ENCODE results near the gene MRPL36.
"Not testable (repeated sequence)": the region's sequence is repeated elsewhere in the genome, so short reads cannot be mapped to it uniquely, and the experiment has no call there.

Gene MRPL36

GRCh38 chr5:1799602-1800471 is at the start of gene MRPL36:
Gene MRPL36, minus strand, starts transcription at chr5:1799837. Its CDS starts 902 bp downstream, at chr5:1798935.
- no peak for FAIRE-seq

DNA sequence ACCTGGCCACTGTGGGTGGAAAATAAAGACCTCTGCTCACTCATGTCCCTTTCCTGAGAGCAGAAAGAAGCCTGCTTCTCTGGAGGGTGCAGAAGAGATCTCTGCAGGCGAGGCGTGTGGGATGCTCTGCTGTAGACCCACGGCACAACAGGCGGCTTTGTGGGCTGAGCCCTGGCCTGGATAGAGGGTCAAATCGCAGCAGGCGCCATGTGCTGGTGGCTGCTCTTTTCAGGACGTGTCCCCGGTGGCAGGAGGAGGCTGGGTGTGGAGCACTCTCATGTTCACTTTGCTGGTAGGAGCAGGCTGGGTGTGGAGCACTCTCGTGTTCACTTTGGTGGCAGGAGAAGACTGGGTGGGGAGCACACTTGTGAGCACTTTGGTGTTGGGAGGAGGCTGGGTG is 48.0 kb upstream of the MRPL36 start:
- DNase-seq (ENCODE audit: low spot score) (no peak), FAIRE-seq (no peak)

More at GRCh38 chr5:1799602-1800471, at the start of gene MRPL36:
- peak; percentile 80 for DNase-seq (ENCODE audit: low spot score)

DNA sequence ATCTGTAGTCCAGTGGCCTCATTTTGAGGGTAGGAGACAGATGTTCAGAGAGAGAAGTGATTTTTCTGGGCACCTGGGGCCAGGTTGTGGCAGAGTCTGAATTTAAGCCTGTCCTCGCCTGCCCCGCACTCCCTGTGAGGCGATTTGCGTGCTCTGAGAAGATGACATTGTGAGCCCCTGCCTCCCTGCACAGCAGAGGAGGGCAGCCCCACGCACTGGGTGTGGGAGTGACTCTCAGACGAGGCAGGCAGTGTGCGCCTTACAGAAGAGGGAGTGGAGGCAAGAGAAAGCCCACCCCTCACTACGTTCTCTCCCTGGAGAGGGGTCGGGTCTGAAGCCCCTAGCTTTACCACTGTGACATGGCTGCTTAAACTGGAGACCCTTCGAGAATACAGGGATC is 47.4 kb upstream of the MRPL36 start:
- FAIRE-seq (no peak), DNase-seq (ENCODE audit: low spot score) (no peak)

GRCh38 chr5:1846583-1846982 is 46.9 kb upstream of the MRPL36 start:
- no peak for DNase-seq (ENCODE audit: low spot score)
- no peak for FAIRE-seq

DNA sequence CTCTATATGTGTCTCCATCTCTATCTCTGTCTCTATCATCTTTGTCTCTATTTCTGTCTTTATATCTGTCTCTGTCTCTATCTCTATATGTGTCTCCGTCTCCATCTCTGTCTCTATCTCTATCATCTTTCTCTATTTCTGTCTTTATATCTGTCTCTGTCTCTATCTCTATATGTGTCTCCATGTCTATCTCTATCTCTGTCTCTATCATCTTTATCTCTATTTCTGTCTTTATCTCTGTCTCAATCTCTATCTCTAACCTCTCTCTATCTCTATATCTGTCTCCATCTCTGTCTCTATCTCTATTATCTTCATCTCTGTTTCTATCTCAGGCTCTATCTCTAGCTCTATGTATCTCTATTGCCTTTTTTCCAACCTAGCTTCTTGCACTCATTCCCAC is 46.1 kb upstream of the MRPL36 start:
- FAIRE-seq (no peak), DNase-seq (ENCODE audit: low spot score) (no peak)

DNA sequence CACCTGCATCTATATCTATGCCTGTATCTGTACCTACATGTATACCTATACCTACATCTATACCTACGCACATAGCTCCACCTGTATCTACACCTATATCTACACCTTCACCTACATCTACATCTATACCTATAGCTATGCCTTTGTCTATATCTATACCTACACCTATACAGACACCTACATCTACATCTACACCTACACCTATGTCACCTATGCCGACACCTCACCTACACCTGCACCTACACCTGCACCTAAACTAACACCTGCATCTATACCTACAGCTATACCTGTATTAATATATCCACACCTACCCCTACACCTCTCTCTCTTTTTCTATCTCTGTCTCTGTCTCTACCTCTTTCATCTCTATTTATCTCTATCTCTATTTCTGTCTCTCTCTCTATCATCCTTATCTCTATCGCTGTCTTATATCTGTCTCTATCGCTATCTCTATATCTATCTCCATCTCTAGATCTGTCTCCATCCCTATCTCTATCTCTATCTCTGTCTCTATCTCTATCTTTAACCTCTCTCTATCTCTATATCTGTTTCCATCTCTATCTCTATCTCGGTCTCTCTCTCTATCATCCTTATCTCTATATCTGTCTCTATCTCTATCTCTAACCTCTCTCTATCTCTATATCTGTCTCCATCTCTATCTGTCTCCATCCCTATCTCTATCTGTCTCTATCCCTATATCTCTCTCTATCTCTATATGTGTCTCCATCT is 45.2 kb upstream of the MRPL36 start:
- DNase-seq (ENCODE audit: low spot score) (no peak), FAIRE-seq (no peak)

DNA sequence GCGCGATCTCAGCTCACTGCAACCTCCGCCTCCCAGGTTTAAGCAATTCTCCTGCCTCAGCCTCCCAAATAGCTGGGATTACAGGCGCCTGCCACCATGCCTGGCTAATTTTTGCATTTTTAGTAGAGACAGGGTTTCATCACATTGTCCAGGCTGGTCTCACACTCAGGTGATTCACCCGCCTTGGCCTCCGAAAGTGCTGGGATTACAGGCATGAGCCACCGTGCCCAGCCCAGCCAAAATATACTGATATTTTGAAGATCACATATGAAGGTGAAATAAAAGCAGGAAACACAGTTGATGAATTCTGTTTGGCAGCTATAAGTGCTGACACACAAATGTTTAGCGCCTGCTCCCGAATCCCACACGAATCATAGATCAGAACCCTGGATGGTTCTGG is 44.1 kb upstream of the MRPL36 start:
- FAIRE-seq; DNase-seq (ENCODE audit: low spot score): not testable (repeated sequence)

- FAIRE-seq = no peak
- DNase-seq (ENCODE audit: low spot score) = no peak
Measured at GRCh38 chr5:1842004-1842819, 42.6 kb upstream of the MRPL36 start.

GRCh38 chr5:1840741-1841521 is 41.3 kb upstream of the MRPL36 start:
- DNase-seq (ENCODE audit: low spot score) = no peak
- FAIRE-seq = no peak

DNA sequence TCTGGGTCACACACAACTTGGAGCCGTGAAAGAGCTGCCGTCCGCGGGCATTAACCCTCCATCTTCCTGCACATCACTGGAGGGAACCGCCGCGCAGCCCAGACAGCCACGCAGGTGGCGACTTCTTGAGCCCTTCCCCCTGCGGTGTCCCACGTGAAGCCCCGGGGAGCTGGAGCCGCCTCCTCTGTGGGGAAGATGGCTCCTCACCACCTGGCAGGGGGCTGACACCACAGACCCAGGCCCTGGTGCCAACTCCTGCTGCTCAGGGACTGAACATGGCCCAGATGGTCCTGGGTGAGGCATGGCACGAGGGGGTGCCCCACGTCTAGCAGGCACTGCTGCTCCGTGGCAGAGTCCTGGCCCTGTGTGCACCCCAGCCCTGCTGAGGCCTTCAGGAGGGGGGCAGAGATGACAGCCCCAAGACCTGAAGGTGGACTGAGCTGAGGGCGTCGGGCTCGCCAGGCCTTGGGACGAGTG is 40.5 kb upstream of the MRPL36 start:
- FAIRE-seq = no peak
- no peak for DNase-seq (ENCODE audit: low spot score)

DNA sequence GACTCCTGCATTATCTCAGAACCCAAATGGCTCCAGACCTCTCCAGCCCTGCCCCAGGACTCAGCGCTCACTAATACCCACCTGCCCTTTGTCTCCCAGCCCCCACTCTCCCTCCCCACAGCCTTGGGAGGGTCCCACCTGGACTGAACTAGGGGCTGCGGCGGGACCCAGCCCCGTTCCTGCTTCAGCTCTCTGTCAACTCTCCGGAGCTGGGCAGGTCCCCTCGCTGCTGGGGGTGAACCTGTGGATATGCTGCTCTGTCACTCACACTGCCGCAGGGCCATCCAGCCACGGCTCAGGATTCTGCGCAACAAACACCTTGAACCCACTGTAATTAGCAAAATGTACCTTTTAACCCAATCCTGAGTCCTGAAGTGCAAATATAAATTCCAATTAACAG is 38.4 kb upstream of the MRPL36 start:
- FAIRE-seq = no peak
- DNase-seq (ENCODE audit: low spot score) = no peak

DNA sequence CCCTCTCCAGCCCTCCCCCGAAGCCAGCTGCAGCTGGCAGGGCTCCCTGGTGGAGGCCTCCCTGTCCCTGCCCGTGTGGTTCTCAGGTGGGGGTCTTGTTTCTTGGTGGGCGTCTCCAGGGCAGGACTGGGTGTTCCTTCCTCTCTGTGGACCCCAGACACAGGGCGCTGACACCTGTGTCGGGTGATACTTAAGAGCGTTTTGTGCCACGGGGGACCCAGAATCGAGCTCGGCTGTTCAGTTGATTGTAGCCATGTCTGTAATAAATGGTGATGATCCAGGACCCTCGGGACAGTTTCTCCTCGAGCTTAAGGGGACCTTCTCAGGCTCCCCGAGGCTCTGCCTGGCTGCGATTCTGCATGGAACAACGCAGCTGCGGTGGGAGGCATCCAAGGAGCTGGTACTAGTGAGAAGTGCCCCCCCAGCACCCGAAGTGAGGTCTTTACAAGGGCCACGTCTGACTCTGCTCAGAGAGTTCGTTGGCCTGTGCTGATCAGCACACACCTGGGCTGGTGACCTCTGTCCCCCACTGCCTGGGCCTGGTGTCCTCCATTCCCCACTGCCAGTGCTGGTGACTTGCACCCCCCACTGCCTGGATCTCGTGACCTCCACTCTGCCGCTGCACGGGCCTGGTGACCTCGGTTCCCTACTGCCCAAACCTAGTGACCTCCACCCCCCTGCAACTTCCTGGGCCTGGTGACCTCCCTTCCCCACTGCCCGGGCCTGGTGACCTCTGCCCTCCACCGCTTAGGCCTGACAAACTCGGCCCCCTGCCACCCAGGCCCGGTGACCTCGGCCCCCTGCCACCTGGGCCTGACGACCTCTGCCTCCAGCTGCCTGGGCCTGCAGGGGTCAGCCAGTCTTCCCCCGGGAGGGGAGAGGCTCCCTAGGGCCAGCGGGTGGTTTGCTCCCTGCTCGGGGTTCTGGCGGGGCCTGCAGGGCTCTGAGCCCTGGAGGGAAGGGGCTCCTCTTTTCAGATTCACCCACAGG is 37.5 kb upstream of the MRPL36 start:
- DNase-seq (ENCODE audit: low spot score) (no peak), FAIRE-seq (no peak)

- DNase-seq (ENCODE audit: low spot score) (no peak), FAIRE-seq (no peak)
Measured at GRCh38 chr5:1836176-1836890, 36.7 kb upstream of the MRPL36 start.

DNA sequence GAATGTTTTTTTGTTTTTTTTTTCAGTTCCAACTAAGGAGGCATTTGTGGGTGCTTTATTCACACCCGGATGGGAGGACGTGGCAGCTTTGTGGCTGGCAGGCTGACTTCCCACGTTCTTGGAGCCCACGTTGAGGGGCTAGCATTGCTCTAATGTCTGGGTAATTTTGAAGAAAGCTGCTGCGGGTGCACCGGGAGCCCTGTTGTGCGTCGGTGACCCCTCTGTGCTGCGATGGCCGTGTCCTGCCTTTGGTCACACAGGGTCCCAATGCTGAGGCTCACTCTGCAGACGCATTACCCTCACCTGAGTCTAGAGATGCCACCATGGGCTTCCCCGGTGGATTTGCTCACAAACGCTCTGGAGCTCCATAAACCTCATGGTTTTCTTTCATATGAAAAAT is 35.8 kb upstream of the MRPL36 start:
- DNase-seq (ENCODE audit: low spot score) (no peak), FAIRE-seq (no peak)

DNA sequence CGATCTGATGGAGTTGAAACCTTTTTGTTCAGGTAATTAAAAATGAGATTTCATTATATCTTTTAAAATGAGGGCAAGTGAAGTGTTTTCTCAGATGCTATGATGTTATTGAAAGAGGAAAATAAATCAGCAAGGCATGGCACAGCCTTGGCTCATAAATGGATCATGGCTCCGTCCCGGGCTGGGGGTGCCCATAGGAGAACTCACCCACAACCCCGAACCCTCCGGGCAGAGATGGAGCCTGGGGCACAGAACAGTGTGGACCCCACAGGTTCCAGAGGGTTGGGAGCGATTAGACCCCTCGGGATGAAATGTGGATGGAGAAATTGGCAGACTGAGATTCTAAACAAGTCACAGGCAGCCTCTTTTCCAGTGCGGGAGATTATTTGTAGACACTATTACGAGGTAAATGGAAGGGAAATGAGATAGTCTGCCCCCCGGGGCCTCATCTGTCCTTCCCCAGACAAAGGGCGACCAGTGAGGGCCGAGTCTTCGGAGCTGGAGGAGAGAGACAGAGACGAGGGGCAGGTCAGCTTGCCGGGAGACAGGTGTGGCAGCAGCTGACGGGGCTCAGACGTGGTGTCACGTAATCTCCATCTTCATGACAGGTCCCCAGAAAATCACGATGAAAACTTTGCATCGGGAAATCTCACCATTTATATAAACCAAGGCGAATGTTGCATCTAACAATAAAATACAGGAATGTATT is 35.2 kb upstream of the MRPL36 start:
- no peak for DNase-seq (ENCODE audit: low spot score)
- FAIRE-seq = no peak

DNA sequence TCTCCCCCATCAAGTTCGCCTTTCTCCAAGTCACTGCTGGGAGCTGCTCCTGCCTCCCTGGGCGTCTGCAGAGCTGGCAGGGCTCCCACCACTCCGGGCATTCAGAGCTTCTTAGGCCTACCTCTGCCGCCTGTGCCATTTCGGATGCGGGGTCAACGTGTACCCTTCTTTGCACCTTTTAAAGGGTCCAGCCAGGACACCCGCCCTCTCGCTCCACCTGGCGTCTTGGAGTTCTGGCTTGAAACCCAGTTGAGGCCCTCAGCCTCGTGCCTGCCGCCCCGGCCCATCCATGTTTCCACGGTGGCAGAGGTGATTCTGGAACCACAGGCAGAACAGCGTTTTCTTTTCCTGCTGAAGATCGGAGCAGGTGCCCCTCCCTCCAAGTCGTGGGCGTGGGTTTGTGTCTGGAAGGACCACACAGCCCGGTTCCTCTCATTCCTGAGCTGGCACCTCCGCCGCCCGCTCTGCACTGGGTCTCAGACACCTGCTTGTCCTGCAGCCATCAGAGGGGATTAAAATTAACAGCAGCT is 34.5 kb upstream of the MRPL36 start:
- FAIRE-seq (no peak), DNase-seq (ENCODE audit: low spot score) (no peak)

DNA sequence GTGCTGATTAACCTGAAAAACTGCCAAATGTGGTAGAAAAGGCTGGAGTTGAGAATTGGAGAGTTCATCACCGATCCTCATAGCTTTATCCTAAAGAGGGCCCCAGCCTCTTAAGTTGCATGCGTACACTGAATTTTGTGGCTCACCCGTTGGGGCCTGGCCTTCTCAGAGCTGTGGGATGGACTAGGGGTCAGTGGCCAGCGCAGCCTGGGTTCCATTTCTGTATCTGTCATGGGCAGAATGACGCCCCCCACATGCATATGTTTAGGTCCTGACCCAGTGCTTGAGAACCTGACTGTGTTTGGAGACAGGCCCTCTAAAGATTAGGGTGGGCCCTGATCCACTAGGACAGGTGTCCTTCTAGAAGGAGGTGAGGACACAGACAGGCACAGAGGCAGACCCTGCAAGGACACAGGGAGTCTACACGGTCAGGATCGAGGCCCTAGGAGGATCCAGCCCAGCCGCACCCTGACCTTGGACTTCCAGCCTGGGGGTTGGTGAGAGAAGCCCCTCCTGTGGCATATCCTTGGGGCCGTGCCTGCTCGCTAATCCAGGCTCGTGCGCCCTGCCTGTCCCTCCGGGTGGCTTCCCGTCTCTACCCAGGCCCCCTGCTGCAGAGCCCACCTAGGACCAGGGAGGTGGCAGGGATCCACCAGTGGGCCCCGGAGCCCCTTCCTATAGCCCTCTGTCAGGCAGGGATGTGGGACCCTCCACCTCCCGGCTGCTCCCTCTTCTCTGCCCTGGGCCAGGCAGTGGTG is 33.8 kb upstream of the MRPL36 start:
- no peak for FAIRE-seq
- DNase-seq (ENCODE audit: low spot score) = no peak
